ENCODE measurements around the gene TEX10. TPM values are rescaled to one million over a fixed set of nuclear protein-coding genes. Genes with fewer than 3 reads are reported as not detected.
A peak's percentile ranks its signal among the peaks of the same experiment; 100 is the strongest.
"Not testable (repeated sequence)": the region's sequence is repeated elsewhere in the genome, so short reads cannot be mapped to it uniquely, and the experiment has no call there.

Gene TEX10
- 10 to 100 TPM in 11 of 12 donors, not detected in 1; 22.3 to 33.2 (median 27.3) TPM for polyA plus RNA-seq (ENCODE audit: insufficient read length in 12 of 12)
- long read RNA-seq, donor 1, full-length matches to known transcripts = 5 of 15 reads
- long read RNA-seq, donor 1, partial matches to known transcripts = 10 of 15 reads
- long read RNA-seq, donor 1, other reads (novel, unspliced or antisense) = 0 of 15 reads
- long read RNA-seq, donor 2, full-length matches to known transcripts = 8 of 8 reads
- long read RNA-seq, donor 2, partial matches to known transcripts = 0 of 8 reads
- long read RNA-seq, donor 2, other reads (novel, unspliced or antisense) = 0 of 8 reads
- long read RNA-seq, donor 3, full-length matches to known transcripts = 8 of 8 reads
- long read RNA-seq, donor 3, partial matches to known transcripts = 0 of 8 reads
- long read RNA-seq, donor 3, other reads (novel, unspliced or antisense) = 0 of 8 reads
- long read RNA-seq, donor 4, full-length matches to known transcripts = 4 of 4 reads
- long read RNA-seq, donor 4, partial matches to known transcripts = 0 of 4 reads
- long read RNA-seq, donor 4, other reads (novel, unspliced or antisense) = 0 of 4 reads
- long read RNA-seq, donor 5 = 0 reads
- long read RNA-seq, donor 6, full-length matches to known transcripts = 3 of 3 reads
- long read RNA-seq, donor 6, partial matches to known transcripts = 0 of 3 reads
- long read RNA-seq, donor 6, other reads (novel, unspliced or antisense) = 0 of 3 reads
- long read RNA-seq, donor 7 = 0 reads
- long read RNA-seq, donor 8, partial matches to known transcripts = 6 of 7 reads
- long read RNA-seq, donor 8, other reads (novel, unspliced or antisense) = 0 of 7 reads
- long read RNA-seq, donor 9, full-length matches to known transcripts = 2 of 10 reads
- long read RNA-seq, donor 9, partial matches to known transcripts = 8 of 10 reads
- long read RNA-seq, donor 9, other reads (novel, unspliced or antisense) = 0 of 10 reads
- long read RNA-seq, donor 10, full-length matches to known transcripts = 4 of 9 reads
- long read RNA-seq, donor 10, partial matches to known transcripts = 5 of 9 reads
- long read RNA-seq, donor 10, other reads (novel, unspliced or antisense) = 0 of 9 reads
- long read RNA-seq, donor 11, full-length matches to known transcripts = 6 of 11 reads
- long read RNA-seq, donor 11, partial matches to known transcripts = 5 of 11 reads
- long read RNA-seq, donor 11, other reads (novel, unspliced or antisense) = 0 of 11 reads

GRCh38 chr9:100352727-100353505 lies at the start of gene TEX10:
TSS of gene TEX10 (minus strand) at chr9:100352942. CDS start at chr9:100349363, 3,579 bp downstream.
- peak; percentile 92 for DNase-seq

GRCh38 chr9:100401042-100401441 lies 48.3 kb upstream of the TEX10 start:
- DNase-seq = no peak

GRCh38 chr9:100397529-100398266 lies 45.0 kb upstream of the TEX10 start:
- DNase-seq = no peak

GRCh38 chr9:100396769-100397168 lies 44.0 kb upstream of the TEX10 start:
- DNase-seq = no peak

GRCh38 chr9:100394816-100395215 lies 42.1 kb upstream of the TEX10 start:
- DNase-seq = no peak

- DNase-seq = no peak
Measured at GRCh38 chr9:100394032-100394695, 41.4 kb upstream of the TEX10 start.

- DNase-seq = not testable (repeated sequence)
Measured at GRCh38 chr9:100392989-100393388, 40.2 kb upstream of the TEX10 start.

- no peak for DNase-seq
Measured at GRCh38 chr9:100379862-100380261, 27.1 kb upstream of the TEX10 start.

- DNase-seq = no peak
Measured at GRCh38 chr9:100377015-100377414, 24.3 kb upstream of the TEX10 start.

GRCh38 chr9:100375658-100376057 lies 22.9 kb upstream of the TEX10 start:
- no peak for DNase-seq

GRCh38 chr9:100372648-100373047 lies 19.9 kb upstream of the TEX10 start:
- DNase-seq = no peak

GRCh38 chr9:100370064-100370723 lies 17.5 kb upstream of the TEX10 start:
- no peak for DNase-seq

GRCh38 chr9:100368672-100369071 lies 15.9 kb upstream of the TEX10 start:
- no peak for DNase-seq

GRCh38 chr9:100366121-100366520 lies 13.4 kb upstream of the TEX10 start:
- DNase-seq = no peak

- no peak for DNase-seq
Measured at GRCh38 chr9:100364013-100364412, 11.3 kb upstream of the TEX10 start.

GRCh38 chr9:100359057-100359456 lies 6.3 kb upstream of the TEX10 start:
- no peak for DNase-seq

GRCh38 chr9:100357501-100357900 lies 4.8 kb upstream of the TEX10 start:
- no peak for DNase-seq

GRCh38 chr9:100355561-100355960 lies 2.8 kb upstream of the TEX10 start:
- DNase-seq = no peak

GRCh38 chr9:100354121-100354800 lies 1.5 kb upstream of the TEX10 start:
- DNase-seq = no peak

Measured in muscle of arm (tissue), 14 donors.